22Rv1 (cell line): ENCODE measurements around the gene KIRREL3.

Source experiments
- ZFX ChIP-seq: fragments of 450-650 bp; IDR thresholded peaks from 2 replicates; pipeline ENCODE4 v1.6.1; 2017; ENCODE audit warnings: antibody characterized with exemption, borderline replicate concordance
- TF ChIP-seq, protein P1 (sequence below): fragments of 450-650 bp; IDR thresholded peaks from 2 replicates; pipeline ENCODE4 v1.5.1; 2017; ENCODE audit warnings: mild to moderate bottlenecking

DNA sequence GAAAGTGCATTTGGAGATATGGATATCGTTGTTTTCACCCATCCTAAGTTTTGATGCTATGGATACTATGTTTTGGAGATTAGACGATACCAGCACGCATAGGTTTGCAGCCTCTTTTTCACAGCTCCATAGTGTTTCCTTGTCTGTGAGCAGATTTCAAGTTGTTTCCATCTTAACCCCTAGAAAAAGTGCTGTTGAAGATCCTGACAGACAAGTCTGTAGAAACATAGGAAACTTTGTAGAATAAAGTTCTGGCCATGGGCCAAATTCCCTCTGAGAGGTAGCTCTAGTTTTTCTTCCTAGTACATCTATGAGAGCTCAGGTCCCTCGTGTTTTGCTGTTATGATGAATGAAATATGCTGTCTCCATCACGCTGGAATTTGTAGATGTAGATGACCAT is 612.7 kb downstream of the KIRREL3 start:
- TF ChIP-seq, protein P1, sequence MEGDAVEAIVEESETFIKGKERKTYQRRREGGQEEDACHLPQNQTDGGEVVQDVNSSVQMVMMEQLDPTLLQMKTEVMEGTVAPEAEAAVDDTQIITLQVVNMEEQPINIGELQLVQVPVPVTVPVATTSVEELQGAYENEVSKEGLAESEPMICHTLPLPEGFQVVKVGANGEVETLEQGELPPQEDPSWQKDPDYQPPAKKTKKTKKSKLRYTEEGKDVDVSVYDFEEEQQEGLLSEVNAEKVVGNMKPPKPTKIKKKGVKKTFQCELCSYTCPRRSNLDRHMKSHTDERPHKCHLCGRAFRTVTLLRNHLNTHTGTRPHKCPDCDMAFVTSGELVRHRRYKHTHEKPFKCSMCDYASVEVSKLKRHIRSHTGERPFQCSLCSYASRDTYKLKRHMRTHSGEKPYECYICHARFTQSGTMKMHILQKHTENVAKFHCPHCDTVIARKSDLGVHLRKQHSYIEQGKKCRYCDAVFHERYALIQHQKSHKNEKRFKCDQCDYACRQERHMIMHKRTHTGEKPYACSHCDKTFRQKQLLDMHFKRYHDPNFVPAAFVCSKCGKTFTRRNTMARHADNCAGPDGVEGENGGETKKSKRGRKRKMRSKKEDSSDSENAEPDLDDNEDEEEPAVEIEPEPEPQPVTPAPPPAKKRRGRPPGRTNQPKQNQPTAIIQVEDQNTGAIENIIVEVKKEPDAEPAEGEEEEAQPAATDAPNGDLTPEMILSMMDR = no peak
- no peak for TF ChIP-seq ZFX
